HG03378 (cell line): Measurements from ENCODE around the gene LYST.

Experiments
- ATAC-seq: cut with Tn5 transposase; IDR thresholded peaks from one replicate; pipeline ENCODE4 v1.9.1; 2021; ENCODE audit warnings: mild to moderate bottlenecking, moderate library complexity; ENCODE audit not compliant: unreplicated experiment

LYST gene

DNA sequence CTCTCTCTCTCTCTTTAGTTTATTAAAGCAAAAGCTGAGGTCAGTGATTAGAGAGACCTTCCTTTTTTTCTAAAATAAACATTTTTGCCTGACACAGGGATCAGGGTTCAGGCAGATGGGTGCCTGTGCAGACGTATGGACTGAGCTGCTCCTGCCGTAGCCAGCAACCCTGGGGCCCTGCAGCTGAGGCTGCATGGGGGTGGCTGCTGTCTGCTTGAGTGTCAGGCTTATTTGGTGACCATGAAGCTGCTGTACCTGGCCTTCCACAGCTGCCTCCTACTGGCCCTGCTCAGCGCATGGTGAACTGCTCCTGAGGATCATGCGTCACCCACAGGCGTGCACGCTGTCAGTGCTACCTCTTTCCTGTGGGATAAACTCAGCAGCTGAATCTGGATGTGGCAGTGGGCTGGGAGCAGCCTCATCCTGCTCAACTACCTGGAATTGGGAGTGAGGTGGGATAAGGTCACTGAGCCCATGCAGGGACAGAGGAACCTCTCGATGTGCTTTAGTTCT is 252.2 kb downstream of the LYST start:
- no peak for ATAC-seq

- ATAC-seq: no peak
These were observed 253.1 kb downstream of the LYST start for GRCh38 chr1:235613602-235614001.

- no peak for ATAC-seq
These were observed 253.9 kb downstream of the LYST start for GRCh38 chr1:235612761-235613160.
